ENCODE measurements around the gene JUND.

DNA sequence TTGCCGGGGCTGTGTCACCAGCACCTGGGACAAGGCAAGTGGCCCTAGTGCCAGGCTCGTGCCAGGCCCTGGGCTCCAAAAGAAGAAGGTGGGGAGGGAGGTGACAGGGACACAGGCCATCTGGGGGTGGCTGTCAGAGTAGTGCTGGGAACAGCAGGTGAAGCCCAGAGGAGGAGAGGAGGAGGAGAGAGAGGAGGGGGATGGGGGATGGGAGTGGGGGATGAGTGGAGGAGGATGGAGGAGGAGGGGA is 22.7 kb upstream of the JUND start:
- TF ChIP-seq, protein P1, sequence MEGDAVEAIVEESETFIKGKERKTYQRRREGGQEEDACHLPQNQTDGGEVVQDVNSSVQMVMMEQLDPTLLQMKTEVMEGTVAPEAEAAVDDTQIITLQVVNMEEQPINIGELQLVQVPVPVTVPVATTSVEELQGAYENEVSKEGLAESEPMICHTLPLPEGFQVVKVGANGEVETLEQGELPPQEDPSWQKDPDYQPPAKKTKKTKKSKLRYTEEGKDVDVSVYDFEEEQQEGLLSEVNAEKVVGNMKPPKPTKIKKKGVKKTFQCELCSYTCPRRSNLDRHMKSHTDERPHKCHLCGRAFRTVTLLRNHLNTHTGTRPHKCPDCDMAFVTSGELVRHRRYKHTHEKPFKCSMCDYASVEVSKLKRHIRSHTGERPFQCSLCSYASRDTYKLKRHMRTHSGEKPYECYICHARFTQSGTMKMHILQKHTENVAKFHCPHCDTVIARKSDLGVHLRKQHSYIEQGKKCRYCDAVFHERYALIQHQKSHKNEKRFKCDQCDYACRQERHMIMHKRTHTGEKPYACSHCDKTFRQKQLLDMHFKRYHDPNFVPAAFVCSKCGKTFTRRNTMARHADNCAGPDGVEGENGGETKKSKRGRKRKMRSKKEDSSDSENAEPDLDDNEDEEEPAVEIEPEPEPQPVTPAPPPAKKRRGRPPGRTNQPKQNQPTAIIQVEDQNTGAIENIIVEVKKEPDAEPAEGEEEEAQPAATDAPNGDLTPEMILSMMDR (IDR thresholded peaks at IDR 0.05), result no peak
- TF ChIP-seq POLR2A (IDR thresholded peaks at IDR 0.05), result no peak
